OCI-M1 (cell line): ENCODE data around the gene ADCY7.

Experiments used
- DNase-seq: peaks from one replicate; lab custom pipeline; 2025; lab: John Stamatoyannopoulos, UW

ADCY7 gene

DNA sequence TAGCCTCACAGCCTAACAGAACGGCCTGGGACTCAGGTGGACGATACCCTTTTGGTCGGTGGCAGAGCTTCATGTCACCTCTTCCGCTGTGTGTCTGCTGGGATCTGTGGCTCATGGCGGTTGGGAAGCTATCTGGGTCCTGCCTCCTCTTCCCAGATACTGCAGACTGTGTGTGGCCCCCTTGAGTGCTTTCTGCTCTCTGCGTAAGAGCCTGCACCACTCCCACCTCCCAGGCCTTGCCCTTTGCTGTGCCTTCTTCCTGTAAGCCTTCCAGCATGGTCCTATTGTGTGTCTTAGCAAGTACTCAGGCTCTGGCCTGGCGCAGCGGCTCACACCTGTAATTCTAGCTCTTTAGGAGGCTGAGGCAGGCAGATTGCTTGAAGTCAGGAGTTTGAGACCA is 17.5 kb upstream of the ADCY7 start:
- DNase-seq, result no peak

DNA sequence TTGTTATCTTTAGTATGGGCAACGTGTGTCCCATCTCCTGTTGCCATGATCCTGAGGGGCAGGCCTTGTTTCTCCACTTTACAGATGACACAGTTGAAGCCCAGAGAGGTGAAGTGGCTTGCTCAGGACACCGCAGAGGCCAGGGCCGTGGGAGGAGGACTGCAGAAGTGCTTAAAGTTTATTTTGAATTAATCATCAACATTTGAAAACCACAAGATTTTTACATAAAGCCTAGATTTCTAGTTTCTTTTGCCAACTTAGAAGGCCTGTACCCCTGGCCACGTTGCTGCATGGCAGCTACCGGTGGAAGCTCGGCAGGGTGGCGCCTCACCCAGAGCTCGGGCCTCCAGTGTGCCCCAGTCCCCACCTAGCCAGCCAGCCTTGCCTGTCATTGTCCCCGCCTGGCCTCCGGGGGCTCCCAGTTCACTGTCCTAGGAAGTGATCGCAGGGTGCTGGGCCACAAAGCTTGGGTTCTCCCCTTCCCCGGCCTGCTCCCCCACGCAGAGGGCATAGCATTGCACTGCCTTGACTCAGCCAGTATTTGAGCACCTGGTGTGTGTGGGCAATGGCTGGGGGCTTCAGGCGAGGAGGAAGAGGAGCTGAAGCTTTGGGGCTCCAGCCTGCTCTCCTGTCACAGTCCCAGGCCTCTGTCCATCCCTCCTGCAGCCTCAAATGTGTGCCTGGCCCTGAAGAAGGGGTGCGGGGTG is 14.8 kb upstream of the ADCY7 start:
- no peak for DNase-seq

DNA sequence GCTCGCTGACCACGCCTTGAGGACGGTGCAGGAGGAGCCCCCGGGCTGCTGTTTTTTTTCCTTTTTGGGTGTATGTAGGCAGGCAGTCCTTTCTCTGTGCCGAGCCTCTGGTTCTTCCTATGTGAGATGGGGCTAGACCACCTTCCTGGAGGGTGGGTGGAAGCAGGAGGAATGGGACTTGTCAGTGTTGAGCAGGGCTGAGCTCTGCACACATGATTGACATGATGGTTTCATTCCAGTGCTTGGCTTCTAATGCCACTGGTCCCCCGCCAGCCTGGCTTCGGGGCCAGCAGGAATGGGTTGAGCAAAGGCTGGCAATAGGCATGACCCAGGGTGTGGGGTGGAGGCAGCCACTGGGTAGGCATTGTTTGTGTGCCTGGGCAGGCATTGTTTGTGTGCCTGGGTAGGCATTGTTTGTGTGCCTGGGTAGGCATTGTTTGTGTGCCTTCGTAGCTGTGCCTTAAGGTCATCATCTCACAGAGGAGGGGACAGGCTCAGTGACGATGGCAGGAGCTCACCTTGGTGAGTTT is 14.2 kb upstream of the ADCY7 start:
- DNase-seq, result no peak

DNA sequence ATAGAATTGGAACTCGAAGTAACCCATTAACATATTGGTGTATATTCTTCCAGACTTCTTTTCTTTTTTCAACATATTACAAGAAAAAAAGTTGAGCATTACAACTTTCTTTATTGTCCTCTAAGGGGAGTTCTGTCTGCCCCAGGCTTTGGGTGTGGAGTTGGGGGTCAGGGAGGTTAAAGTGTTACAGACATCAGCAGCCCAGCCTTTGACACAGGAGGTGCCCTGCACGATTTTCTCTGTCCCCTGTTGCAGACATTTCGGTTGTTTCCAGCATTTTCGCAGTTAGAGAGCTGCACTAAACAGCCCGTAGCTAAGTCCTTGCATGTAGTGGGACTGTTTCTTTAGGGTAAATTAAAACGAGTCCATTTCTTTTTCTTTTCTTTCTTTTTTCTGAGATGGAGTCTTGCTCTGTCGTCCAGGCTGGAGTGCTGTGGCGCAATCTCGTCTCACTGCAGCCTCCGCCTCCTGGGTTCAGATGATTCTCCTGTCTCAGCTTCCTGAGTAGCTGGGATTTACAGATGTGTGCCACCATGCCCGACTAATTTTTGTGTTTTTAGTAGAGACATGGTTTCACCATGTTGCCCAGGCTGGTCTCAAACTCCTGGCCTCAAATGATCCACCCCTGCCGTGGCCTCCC is 13.4 kb upstream of the ADCY7 start:
- no peak for DNase-seq

DNA sequence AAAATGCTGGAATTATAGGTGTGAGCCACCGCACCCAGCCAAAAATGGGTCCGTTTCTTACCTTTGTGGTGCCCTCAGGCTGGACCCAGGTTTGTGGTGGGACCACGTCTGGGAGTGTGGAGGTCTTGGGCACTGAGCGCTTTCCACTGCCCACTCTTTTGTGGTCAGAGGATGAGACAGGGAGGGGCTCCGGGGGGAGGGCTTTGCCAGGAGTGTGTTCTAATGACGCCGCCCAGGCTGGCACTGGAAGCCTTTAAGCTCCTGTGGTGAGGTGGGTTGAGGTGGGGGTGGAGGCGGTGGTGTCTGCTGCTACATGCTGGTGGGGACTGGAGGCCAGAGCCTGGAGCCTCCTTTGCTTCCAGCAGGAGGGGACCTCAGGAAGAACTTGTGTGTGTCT is 12.8 kb upstream of the ADCY7 start:
- no peak for DNase-seq

DNA sequence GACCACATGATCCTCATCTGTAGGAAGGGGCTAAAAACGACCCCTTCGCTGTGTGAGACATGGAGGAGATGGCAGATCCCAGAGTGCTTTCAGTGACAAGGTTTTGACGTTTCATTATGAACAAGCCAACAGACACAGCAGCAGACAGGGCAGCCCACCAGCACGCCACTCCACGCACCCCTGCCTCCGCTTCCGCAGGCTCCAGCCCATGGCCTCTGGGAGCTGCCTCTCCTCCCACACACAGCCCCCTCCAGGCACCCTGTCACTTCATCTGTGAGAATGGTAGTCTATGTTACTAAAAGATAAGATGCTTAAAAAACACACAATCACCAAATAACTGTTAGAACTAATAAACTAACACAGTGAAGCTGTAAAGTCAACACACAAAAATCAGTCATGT is 12.3 kb upstream of the ADCY7 start:
- peak; percentile 51 for DNase-seq

DNA sequence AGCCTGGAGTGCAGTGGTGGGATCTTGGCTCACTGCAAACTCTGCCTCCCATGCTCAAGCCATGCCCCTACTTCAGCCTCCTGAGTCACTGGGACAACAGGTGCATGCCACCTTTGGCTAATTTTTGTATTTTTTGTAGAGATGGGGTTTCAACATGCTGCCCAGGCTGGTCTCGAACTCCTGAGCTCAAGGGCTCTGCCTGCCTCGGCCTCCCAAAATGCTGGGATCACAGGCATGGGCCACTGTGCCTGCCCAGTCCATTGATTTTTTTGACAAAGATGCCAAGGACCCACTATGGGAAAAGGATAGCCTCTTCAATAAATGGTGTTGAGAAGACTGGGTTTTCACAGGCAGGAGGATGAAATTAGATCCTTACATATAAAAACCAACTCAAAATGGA is 10.8 kb upstream of the ADCY7 start:
- DNase-seq, result no peak

DNA sequence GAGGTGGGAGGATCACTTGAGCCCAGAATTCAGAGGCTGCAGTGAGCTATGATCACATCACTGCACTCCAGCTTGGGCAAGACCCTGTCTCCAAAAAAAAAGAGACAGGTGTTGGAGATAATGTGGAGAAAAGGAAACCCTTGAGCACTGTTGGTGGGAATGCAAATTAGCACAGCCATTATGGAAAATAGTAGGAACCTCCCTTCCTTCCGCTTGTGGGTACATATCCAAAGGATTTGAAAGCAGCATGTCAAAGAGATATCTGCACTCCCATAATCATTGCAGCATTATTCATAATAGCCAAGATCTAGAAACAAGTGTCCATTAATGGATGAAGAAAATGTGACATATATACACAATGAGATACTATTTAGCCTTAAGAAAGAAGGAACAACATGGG is 9.7 kb upstream of the ADCY7 start:
- DNase-seq, result no peak

DNA sequence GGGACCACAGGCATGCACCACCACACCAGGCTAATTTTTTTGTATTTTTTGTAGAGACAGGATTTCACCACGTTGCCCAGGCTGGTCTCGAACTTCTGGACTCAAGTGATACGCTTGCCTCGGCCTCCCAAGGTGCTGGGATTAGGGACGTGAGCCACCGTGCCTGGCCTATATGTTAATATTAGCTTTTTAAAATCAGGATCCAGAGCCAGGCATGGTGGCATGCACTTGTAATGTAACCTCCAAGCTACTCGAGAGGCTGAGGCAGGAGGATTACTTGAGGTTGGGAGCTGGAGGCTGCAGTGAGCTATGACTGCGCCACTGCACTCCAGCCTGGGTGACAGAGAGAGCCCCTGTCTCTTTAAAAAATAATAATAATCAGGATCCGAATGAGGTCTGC is 8.5 kb upstream of the ADCY7 start:
- no peak for DNase-seq

DNA sequence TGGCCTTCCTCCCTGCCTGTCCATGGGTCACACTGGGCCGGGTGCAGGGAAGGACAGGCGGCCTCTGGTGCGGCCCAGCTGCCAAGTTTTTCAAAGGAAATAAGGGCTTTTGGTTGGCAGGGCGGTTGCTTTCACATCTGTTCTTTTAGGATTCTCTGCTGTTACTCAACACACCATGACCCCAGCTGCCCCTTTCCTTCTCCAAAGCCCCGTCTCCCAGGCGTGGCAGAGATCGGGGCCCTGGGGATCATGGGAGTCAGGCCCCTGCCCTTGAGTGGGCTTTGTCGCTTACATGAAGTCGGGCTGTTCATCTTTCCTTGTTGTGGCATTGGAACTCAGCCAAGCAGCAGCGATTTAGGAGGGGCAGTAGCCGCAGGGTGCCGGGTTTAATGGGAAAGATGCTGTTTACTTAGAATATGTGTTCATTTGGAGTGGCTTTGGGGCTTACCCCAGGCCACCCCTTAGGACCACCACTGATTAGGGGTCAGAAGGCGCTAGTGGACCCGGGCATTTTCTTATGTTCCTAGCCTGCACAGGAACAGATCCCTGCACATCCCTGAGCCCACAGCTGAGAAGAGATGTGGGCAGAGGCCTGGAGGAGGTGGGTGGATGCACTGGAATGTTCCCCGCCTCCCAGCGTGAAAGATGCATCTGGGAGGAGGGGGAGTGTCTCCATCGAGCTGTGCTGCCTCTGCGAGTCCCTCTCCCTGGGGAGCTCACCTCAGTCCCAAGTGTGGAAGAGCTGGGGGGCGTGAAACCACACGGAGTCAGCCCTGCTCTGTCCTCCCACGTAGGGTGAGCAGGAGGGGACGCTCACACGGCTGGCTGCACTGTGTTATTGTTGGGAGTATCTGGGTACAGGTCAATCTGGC is 6.8 kb upstream of the ADCY7 start:
- no peak for DNase-seq

DNA sequence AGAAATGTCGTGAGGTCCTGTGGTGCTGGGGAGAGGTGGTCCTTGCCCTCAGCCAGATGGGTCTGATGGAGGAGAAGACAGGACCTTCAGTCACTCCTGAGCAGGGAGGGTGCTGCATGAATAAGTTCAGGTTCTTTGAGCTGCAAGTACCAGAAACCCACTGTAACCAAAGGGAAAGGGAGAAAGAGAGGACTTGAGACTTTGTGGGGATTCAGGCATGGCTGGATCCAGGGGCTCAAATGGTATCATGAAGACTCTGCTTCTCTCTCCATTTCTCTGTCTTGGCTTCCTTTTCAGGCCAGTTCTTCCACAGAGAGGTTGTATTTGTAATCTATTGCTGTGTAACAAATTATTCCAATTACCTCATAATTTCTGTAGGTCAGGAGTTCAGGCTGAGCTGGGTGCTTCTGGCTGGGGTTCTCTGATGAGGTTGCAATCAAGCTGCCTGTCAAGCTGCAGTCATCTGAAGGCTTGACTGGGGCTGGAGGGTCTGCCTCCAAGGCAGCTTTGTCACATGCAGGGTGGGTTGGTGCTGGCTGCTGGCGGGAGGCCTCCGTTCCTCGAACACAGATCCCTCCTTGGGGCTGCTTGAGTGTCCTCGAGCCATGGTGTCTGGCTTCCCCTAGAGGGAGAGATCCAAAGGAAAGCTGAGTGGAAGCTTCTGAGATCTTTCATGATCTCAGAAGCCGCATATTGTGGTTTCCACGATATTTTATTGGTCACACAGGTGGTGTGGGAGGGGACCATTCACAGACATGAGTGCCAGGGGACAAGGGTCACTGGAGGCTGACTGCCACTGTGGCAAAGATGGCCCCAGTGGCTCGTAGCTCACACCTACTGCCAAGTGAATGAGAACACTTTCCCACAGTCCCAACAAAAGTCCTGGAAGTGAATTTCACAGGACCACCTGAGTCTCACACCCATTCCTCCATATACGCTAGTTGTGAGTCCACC is 5.9 kb upstream of the ADCY7 start:
- DNase-seq, result no peak

DNA sequence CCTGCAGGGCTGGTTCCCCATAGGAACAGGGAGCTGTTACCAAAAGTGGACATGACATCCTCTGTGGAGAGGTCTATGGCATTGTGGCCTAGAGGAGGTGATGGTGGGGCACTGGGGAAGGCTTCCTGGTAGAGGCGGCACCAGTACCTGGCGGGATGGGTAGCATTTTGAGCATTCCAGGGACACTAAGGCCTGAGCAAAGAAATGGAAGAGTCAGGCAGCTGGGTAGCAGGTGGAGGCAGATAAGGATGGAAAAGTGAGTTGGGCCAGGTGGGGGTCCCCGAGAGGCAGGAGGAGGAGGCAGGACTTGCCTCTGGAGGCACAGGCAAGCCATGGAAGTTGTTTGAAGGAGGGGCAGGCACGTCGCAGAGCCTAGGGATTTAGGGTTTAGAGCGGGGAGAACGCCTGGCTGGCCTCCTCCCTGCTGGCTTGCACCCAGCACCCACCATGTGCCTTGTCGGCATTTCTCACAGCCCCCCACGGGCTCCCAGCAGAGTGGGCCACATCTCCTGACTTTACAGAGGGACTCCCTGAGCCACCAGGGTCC is 5.1 kb upstream of the ADCY7 start:
- no peak for DNase-seq

DNA sequence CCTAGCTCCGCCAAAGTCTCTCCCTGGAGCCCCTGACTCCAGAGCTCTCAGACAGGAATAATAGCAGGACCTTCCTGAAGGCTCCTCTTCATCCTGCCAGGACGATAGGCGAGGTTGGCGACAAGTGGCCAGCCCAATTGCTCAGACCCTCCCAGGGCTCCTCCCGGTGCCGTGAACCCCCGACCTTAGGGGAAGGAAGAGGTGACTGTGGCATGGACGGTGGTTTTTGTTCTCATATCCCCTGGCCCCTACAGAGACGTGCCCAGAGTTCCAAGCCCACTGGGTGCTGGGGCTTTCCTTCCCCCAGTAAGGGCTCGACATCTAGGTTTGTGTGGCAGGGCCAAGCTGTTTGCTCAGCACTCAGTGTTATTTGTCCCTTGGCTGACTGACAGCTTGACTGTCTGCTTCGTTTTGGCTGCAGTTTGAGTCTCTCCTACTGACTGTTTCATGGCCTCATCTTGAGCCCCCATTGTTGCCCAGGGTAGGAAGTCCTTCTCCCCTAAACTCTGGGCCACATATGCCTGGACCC is 4.6 kb upstream of the ADCY7 start:
- DNase-seq, result no peak

DNA sequence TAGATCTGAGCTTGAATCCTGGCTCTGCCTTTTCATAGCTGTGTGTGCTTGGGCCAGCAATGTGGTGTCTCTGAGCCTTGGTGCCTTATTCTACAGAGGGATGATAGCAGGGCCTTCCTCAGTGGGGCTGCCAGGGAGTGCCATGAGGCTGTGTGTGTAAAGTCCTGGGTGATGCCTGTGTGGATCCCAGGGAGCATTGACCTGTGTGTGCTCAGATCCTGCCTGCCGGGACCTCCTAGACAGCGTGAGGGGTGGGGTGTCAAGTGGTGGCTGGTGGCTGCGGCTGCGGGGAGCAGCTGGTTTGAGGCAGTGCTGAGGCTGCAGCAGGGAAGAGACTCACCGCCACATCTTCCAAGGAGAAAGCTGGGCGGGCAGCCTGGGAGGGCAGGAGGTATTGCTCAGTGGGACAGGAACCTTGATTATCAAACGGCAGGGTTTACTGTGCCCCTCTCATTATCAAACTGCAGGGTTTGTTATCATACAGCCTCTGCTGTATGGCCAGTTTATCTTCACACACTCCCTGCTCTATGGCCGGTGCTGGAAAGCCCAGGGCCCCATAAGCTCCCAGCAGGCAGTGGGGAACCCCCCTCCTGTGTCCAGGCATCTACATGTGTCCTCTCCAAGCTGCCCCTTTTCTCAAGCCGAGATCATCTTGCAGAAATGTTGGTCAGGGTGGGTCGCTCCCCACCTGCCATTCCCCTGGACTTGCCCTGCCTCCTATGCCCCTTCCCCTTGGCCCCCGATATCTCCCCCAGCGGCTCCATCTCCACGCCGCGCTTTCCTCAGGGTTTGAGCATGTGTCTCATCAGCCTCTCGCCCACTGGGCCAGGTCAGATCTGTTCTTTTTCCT is 3.1 kb upstream of the ADCY7 start:
- DNase-seq, result peak; percentile 79

DNA sequence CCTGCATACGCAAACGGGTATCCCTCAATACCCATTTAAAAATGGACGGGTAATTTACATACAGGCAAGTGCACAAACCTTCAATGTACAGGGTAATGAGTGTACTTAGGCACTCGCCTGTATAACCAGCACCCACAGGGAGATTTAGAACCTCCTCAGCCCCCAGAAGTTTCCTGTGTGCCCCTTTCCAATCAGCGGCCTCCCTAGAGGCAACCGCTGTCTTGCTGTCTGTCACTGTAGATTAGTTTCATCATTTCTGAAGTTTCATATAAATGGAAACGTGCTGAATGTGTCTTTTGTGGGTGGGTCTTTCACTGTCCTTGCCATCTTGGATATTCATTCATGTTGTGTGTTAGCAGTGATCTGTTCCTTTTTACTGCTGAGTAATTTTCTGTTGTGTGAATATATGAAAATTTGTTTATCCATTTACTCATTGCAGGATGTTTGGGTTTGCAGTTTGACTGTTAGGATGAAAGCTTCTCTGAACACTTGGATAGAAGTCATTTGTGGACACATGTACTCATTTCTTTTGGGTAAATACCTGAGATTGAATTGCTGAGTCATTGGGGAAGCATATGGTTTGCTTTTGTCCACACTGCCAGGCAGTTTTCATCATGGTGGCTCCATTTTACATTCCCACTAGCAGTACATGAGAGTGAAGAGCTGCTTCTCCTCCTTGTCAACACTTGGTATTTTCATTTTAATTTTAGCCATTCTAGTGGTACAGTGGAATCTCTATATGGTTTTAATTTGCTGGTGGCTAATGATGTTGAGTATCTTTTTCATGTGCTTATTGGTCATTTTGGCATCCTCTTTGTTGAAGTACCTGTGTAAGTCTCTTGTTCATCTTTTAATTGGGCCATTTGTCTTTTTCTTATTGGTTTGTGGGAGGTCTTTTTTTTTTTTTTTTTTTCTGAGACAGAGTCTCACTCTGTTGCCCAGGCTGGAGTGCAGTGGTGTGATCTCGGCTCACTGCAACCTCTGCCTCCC is 2.1 kb upstream of the ADCY7 start:
- DNase-seq, result peak; percentile 66

DNA sequence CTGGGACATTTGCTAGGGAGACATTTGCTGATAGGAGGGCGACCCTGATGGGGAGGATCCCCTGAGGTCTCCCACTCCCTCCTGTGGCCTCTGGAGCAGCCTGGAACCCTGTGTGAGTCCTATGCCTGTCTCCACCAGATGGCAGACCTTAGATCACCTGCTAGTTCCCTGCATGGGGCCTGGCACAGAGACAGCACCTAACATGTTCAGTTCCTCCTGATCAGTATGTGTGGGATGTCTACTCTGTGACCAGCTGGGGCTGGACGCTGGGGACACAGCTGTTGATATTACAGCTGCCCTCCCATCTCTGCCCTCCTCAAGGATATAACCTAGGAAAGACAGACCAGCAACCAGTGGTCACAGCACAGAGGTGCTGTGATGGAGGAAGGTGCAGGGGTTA is 1.1 kb upstream of the ADCY7 start:
- DNase-seq, result peak; percentile 48

DNA sequence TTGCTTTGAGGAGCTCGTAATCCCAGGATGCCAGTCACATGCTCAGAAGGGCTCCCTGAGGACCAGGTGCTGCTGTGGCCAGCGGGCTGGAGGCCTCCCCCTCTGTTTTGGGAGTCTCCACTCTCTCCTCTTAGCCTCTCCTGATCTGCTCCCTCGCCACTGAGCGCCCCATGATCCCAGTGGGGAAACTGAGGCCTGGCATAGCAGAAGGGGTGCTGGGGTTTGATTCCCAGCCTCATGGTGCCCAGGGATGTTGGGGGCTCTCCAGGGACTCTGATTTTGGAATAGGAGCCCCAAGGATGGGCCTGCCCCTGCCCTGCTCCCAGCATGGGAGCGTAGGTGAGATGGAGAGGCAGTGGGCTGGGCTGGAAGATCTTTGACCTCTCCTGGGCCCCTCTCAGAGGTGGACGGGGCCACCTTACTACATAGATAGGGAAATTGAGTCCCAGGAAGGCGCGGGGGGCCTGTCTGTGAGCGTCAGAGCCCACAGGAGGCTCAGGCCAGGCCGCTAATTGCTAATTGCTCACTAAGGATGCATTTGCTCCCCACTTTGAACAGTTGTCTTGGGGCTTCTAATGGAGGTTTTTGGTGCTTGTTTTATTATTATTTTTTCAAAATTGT is 525 bp upstream of the ADCY7 start:
- DNase-seq, result no peak

DNA sequence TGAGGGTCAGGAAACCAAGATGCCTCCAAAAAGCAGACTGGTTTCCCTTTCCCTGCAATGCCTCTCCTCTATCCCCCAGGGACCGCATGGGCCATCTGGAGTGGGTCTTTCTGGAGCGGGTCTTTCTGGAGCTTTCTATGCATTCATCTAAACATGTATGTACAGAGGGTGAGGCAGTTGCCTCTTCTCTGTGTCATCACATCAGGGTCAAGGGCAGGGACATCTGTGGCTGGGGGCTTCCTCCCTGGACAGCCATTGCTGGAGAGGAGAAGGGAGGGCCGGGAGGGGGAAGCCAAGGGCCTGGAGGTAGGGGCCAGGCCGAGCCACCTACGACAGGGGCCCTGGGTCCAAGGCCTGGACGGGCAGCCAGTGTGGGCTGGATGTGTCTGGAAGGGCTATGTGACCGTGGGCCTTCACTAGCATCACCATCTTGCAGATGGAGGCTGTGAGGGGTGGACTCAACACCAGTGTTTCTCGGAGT is 840 bp downstream of the ADCY7 start:
- no peak for DNase-seq
